H1 (cell line): Measurements from ENCODE around the gene BMERB1. TPM values are rescaled to one million over a fixed set of nuclear protein-coding genes. Genes with fewer than 3 reads are reported as not detected.

ENCODE experiments used
- CHD7 ChIP-seq: fragments of 300-600 bp; sonication (generic); IDR thresholded peaks from 2 replicates; pipeline ENCODE4 v1.7.1; 2012; ENCODE audit warnings: low read length, moderate library complexity, mild to moderate bottlenecking, inconsistent platforms; ENCODE audit not compliant: insufficient replicate concordance
- polyA plus RNA-seq, 7 experiments: library from polyadenylated mRNA; depleted of rRNA in 3 of 7; stranded (reverse) in 5 of 7; unstranded in 2 of 7; fragments of >200 nt in 5 of 7; fragments of 200-250 nt in 2 of 7; gene quantifications; 1 replicate in 5 of 7; 2 replicates in 1 of 7; 4 replicates in 1 of 7; pipeline versions ENCODE4 v1.2.1 to v1.2.3, GENCODE V29; 2011 to 2013; ENCODE audit warnings: missing spikeins in 2 of 7, mixed read lengths in 2 of 7
- total RNA-seq: library from RNA; stranded (reverse); fragmentation: NEBNext Ultra II Directional; extraction: Animal tissue kit (Norgen Biotek cat#: 25700); gene quantifications from 2 replicates; pipeline ENCODE4 v1.2.1, GENCODE V29; 2021

The BMERB1 gene
- total and polyA plus RNA-seq, 2 of the 8 experiments (the other 6 are each of a cell fraction or from before 2014, with no cell fraction given): 23.5 to 27.1 TPM

GRCh38 chr16:15486661-15487060 is 52.3 kb downstream of the BMERB1 start (continued):
- TF ChIP-seq CHD7: no peak
- TF ChIP-seq, all 59 proteins: peak for 0
